ENCODE results near the gene LCLAT1. TPM values are rescaled to one million over a fixed set of nuclear protein-coding genes. Genes with fewer than 3 reads are reported as not detected.

LCLAT1 gene
- total RNA-seq, 4 donors from 2014 or later, result 47.3 to 68.7 (median 54.1) TPM

GRCh38 chr2:30559544-30560275 lies 112.7 kb downstream of the LCLAT1 start:
- no peak overlapping the region for H3K27ac ChIP-seq
- H3K4me3 ChIP-seq (replicated peaks in 1 of 3), result no peak overlapping the region
- 96% methylated on average over 1 of the region's 1 CpG for WGBS, 2 donors
- no peaks in the 10 kb centered on the region for H3K36me3 ChIP-seq
- TF ChIP-seq CTCF (IDR thresholded peaks at IDR 0.05) (no peak), POLR2A (IDR thresholded peaks at IDR 0.05) (no peak)
- no peak for DNase-seq
- H3K9me3 ChIP-seq, result no peaks in the 10 kb centered on the region
- H3K27me3 ChIP-seq, result no peaks in the 10 kb centered on the region
- intact Hi-C loops (cut with DNase I), result no loop called here
- H3K4me1 ChIP-seq, result no peaks in the 10 kb centered on the region

- no peak for DNase-seq
- H3K27ac ChIP-seq, result no peak overlapping the region
- WGBS, 2 donors, result 92 to 94% methylated on average over 1 of the region's 1 CpG
- H3K36me3 ChIP-seq, result no peaks in the 10 kb centered on the region
- H3K9me3 ChIP-seq, result no peaks in the 10 kb centered on the region
- no peaks in the 10 kb centered on the region for H3K27me3 ChIP-seq
- intact Hi-C loops (cut with DNase I), result no loop called here
- no peak for TF ChIP-seq CTCF (IDR thresholded peaks at IDR 0.05)
- no peak for TF ChIP-seq POLR2A (IDR thresholded peaks at IDR 0.05)
- H3K4me3 ChIP-seq (replicated peaks in 1 of 3), result no peak overlapping the region
- peaks cover 0 to 3% of the 10 kb centered on the region in 2 donors for H3K4me1 ChIP-seq
Observed at GRCh38 chr2:30561349-30561748, 114.3 kb downstream of the LCLAT1 start.

GRCh38 chr2:30565851-30566358 lies 118.9 kb downstream of the LCLAT1 start:
- 67 to 76% methylated on average over 5 of the region's 5 CpGs for WGBS, 2 donors
- intact Hi-C loops (cut with DNase I), result no loop called here
- Histone ChIP-seq H3K27ac (peak overlapping the region in 1 of 3 donors; percentile 12), H3K4me3 (replicated peaks in 1 of 3) (no peak overlapping the region), H3K27me3 (no peaks in the 10 kb centered on the region), H3K4me1 (peaks cover 0 to 4% of the 10 kb centered on the region in 2 donors), H3K36me3 (no peaks in the 10 kb centered on the region), H3K9me3 (no peaks in the 10 kb centered on the region)
- TF ChIP-seq POLR2A (IDR thresholded peaks at IDR 0.05) (no peak), CTCF (IDR thresholded peaks at IDR 0.05) (no peak)
- peak in 1 of 2 donors; percentile 9 for DNase-seq

GRCh38 chr2:30566631-30567030 lies 119.6 kb downstream of the LCLAT1 start:
- Histone ChIP-seq H3K36me3 (no peaks in the 10 kb centered on the region), H3K4me1 (peaks cover 0 to 4% of the 10 kb centered on the region in 2 donors), H3K4me3 (replicated peaks in 1 of 3) (no peak overlapping the region), H3K9me3 (no peaks in the 10 kb centered on the region), H3K27ac (no peak overlapping the region), H3K27me3 (no peaks in the 10 kb centered on the region)
- no peak for DNase-seq
- intact Hi-C loops (cut with DNase I), result no loop called here
- 91 to 93% methylated on average over 4 of the region's 4 CpGs for WGBS, 2 donors
- no peak for TF ChIP-seq CTCF (IDR thresholded peaks at IDR 0.05)
- TF ChIP-seq POLR2A (IDR thresholded peaks at IDR 0.05), result no peak

- Histone ChIP-seq H3K4me1 (peaks cover 0 to 4% of the 10 kb centered on the region in 2 donors), H3K36me3 (no peaks in the 10 kb centered on the region), H3K4me3 (replicated peaks in 1 of 3) (no peak overlapping the region), H3K9me3 (no peaks in the 10 kb centered on the region), H3K27ac (no peak overlapping the region), H3K27me3 (no peaks in the 10 kb centered on the region)
- no peak for DNase-seq
- WGBS, 2 donors, result 95 to 99% methylated on average over 4 of the region's 4 CpGs
- intact Hi-C loops (cut with DNase I), result no loop called here
- TF ChIP-seq CTCF (IDR thresholded peaks at IDR 0.05) (no peak), POLR2A (IDR thresholded peaks at IDR 0.05) (no peak)
Observed at GRCh38 chr2:30567317-30567716, 120.3 kb downstream of the LCLAT1 start.

All from thyroid gland (tissue), 4 donors.